HepG2 (cell line): ENCODE measurements around the gene CALY. TPM values are rescaled to one million over a fixed set of nuclear protein-coding genes. Genes with fewer than 3 reads are reported as not detected.

Experiments used
- AGO2 ChIP-seq: fragments of 200-400 bp; formaldehyde crosslinking; optimal IDR thresholded peaks from 2 replicates; pipeline ENCODE3; 2017; ENCODE audit warnings: mild to moderate bottlenecking, low read depth, low read length, moderate library complexity
- ARID4A ChIP-seq: sonication (generic); formaldehyde crosslinking; IDR thresholded peaks from 2 replicates; pipeline ENCODE4 v1.5.0; 2020; ENCODE audit warnings: mild to moderate bottlenecking, missing genetic modification reagents, borderline replicate concordance
- ARNTL ChIP-seq: sonication (generic); formaldehyde crosslinking; IDR thresholded peaks from 2 replicates; pipeline ENCODE4 v1.4.0; 2020; ENCODE audit warnings: mild to moderate bottlenecking, missing genetic modification reagents
- ATF7 ChIP-seq, 2 experiments: fragments of 450-650 bp in 1 of 2; sonication (generic) in 1 of 2; formaldehyde crosslinking in 1 of 2; IDR thresholded peaks; 2 replicates each; pipeline versions ENCODE4 v1.4.0 to v1.6.1; 2016 to 2020; ENCODE audit warnings: antibody characterized with exemption in 1 of 2, mild to moderate bottlenecking in 1 of 2, missing genetic modification reagents in 1 of 2
- BRD4 ChIP-seq: sonication (generic); formaldehyde crosslinking; IDR thresholded peaks from 2 replicates; pipeline ENCODE4 v1.4.0; 2020; ENCODE audit warnings: missing genetic modification reagents
- DNMT3B ChIP-seq: conservative IDR thresholded peaks from 2 replicates; pipeline ENCODE4 v1.6.1; 2016; ENCODE audit warnings: missing biosample characterization, control low read depth
- FOXK2 ChIP-seq: fragments of 450-650 bp; IDR thresholded peaks from 2 replicates; pipeline ENCODE4 v1.6.1; 2016
- GABPA ChIP-seq, 2 experiments: IDR thresholded peaks; 2 replicates each; pipeline ENCODE4 v1.6.1; 2011 to 2016; ENCODE audit warnings: low read depth in 2 of 2, low read length in 1 of 2, missing biosample characterization in 1 of 2, missing genetic modification characterization in 1 of 2
- HMG20A ChIP-seq: IDR thresholded peaks from 2 replicates; pipeline ENCODE4 v1.6.1; 2016; ENCODE audit warnings: borderline replicate concordance
- KMT2B ChIP-seq: IDR thresholded peaks from 2 replicates; pipeline ENCODE4 v1.6.1; 2016; ENCODE audit warnings: missing genetic modification reagents, missing compliant biosample characterization
- PRPF4 ChIP-seq: fragments of 200-400 bp; formaldehyde crosslinking; IDR thresholded peaks from 2 replicates; pipeline ENCODE4 v1.6.1; 2016; ENCODE audit warnings: low read length, low read depth; ENCODE audit not compliant: poor library complexity, severe bottlenecking
- SP1 ChIP-seq, 2 experiments: fragments of 450-650 bp in 1 of 2; sonication (generic) in 1 of 2; formaldehyde crosslinking in 1 of 2; IDR thresholded peaks; 2 replicates each; pipeline versions ENCODE4 v1.4.0 to v1.6.1; 2016 to 2020; ENCODE audit warnings: missing genetic modification reagents in 1 of 2
- SSRP1 ChIP-seq: IDR thresholded peaks from 2 replicates; pipeline ENCODE4 v1.6.1; 2016; ENCODE audit warnings: control low read depth
- TFDP1 ChIP-seq: IDR thresholded peaks from 2 replicates; pipeline ENCODE4 v1.6.1; 2016; ENCODE audit warnings: missing compliant biosample characterization, missing genetic modification reagents, borderline replicate concordance
- TRAFD1 ChIP-seq: sonication (generic); formaldehyde crosslinking; IDR thresholded peaks from 2 replicates; pipeline ENCODE4 v1.5.1; 2020; ENCODE audit warnings: missing genetic modification reagents, mild to moderate bottlenecking, borderline replicate concordance
- ZBTB39 ChIP-seq: sonication (generic); formaldehyde crosslinking; IDR thresholded peaks from 2 replicates; pipeline ENCODE4 v1.5.0; 2020; ENCODE audit warnings: missing genetic modification reagents
- ZNF432 ChIP-seq: sonication (generic); formaldehyde crosslinking; IDR thresholded peaks from 2 replicates; pipeline ENCODE4 v1.5.0; 2020; ENCODE audit warnings: missing genetic modification reagents, mild to moderate bottlenecking, borderline replicate concordance
- ZNF672 ChIP-seq: sonication (generic); formaldehyde crosslinking; IDR thresholded peaks from 2 replicates; pipeline ENCODE4 v1.8.1; 2022; ENCODE audit warnings: missing genetic modification reagents
- ZNF713 ChIP-seq: sonication (generic); formaldehyde crosslinking; IDR thresholded peaks from 2 replicates; pipeline ENCODE4 v1.4.0; 2020; ENCODE audit warnings: mild to moderate bottlenecking, missing genetic modification reagents
- ZNF780A ChIP-seq: sonication (generic); formaldehyde crosslinking; IDR thresholded peaks from 2 replicates; pipeline ENCODE4 v1.8.0; 2022; ENCODE audit warnings: mild to moderate bottlenecking, missing genetic modification reagents, moderate library complexity
- polyA plus RNA-seq, 8 experiments: library from polyadenylated mRNA; depleted of rRNA in 3 of 8; stranded (reverse) in 7 of 8; unstranded in 1 of 8; fragments of >200 nt; fragmentation: Illumina TruSeq in 4 of 8; extraction: Trizol in 4 of 8; gene quantifications; 2 replicates each; pipeline versions ENCODE4 v1.2.1 to v1.2.3, GENCODE V29; 2011 to 2016; ENCODE audit warnings: low read depth in 4 of 8, missing spikeins in 1 of 8, mixed read lengths in 1 of 8; ENCODE audit not compliant: insufficient read depth in 1 of 8
- total RNA-seq, 5 experiments: library from RNA; depleted of rRNA; stranded (reverse); fragments of >200 nt; fragmentation: Illumina TruSeq; extraction: Trizol; gene quantifications; 2 replicates each; pipeline ENCODE4 v1.2.3, GENCODE V29; 2016; ENCODE audit warnings: low read depth in 1 of 5

CALY gene
- total and polyA plus RNA-seq, 2 of the 13 experiments (the other 11 are each of a cell fraction or from before 2014, with no cell fraction given): 0.08 TPM; not detected in 1

GRCh38 chr10:133378251-133379096 is 41.8 kb upstream of the CALY start (continued):
- TF ChIP-seq ARID4A (CRISPR knock-in tag) (peak; percentile 74; the same call in 1 of the 2 replicates), TFDP1 (CRISPR knock-in tag) (no peak), DNMT3B (no peak), GABPA (IDR thresholded peaks at IDR 0.05; ENCODE audit: low read depth, low read length) (no peak), GABPA (CRISPR knock-in tag; IDR thresholded peaks at IDR 0.05; ENCODE audit: low read depth) (0 out of 2 replicates have a peak, but pooled peaks have one; percentile 12), ZNF432 (no peak), HMG20A (CRISPR knock-in tag) (no peak), ZNF713 (CRISPR knock-in tag) (0 out of 2 replicates have a peak, but pooled peaks have one; percentile 3), KMT2B (CRISPR knock-in tag) (no peak), SSRP1 (CRISPR knock-in tag) (no peak), ZNF780A (CRISPR knock-in tag) (no peak), SP1 (IDR thresholded peaks at IDR 0.05) (no peak), SP1 (CRISPR knock-in tag; IDR thresholded peaks at IDR 0.05) (peak; percentile 8; the same call in 1 of the 2 replicates), ARNTL (CRISPR knock-in tag) (no peak), ATF7 (IDR thresholded peaks at IDR 0.05) (no peak), ATF7 (CRISPR knock-in tag; IDR thresholded peaks at IDR 0.05) (0 out of 2 replicates have a peak, but pooled peaks have one; percentile 40), ZNF672 (CRISPR knock-in tag) (no peak), FOXK2 (no peak), PRPF4 (no peak), AGO2 (peak; percentile 75), TRAFD1 (peak; percentile 55; the same call in 1 of the 2 replicates), BRD4 (no peak), ZBTB39 (CRISPR knock-in tag) (no peak)
